IMR-90 (cell line): ENCODE data around the gene ROBO1.

Experiments used
- BHLHE40 ChIP-seq: fragments of 150-350 bp; IDR thresholded peaks from 2 replicates; pipeline ENCODE4 v1.6.1; 2016; ENCODE audit warnings: mild to moderate bottlenecking, low read depth, low read length
- CEBPB ChIP-seq: IDR thresholded peaks from 2 replicates; pipeline ENCODE4 v1.6.1; 2012; ENCODE audit warnings: low read depth, low read length, improper control_type of control experiment
- CTCF ChIP-seq: conservative IDR thresholded peaks from 2 replicates; pipeline ENCODE4 v1.5.1; 2012; ENCODE audit warnings: mild to moderate bottlenecking, low read depth, low read length, improper control_type of control experiment
- FOS ChIP-seq: fragments of 150-350 bp; IDR thresholded peaks from 2 replicates; pipeline ENCODE4 v1.6.1; 2016; ENCODE audit warnings: low read depth, low read length
- POLR2A ChIP-seq: IDR thresholded peaks from 2 replicates; pipeline ENCODE4 v1.6.1; 2012; ENCODE audit warnings: mild to moderate bottlenecking, low read depth, low read length
- RCOR1 ChIP-seq: IDR thresholded peaks from 2 replicates; pipeline ENCODE4 v1.6.1; 2012; ENCODE audit warnings: mild to moderate bottlenecking, low read length, improper control_type of control experiment; ENCODE audit not compliant: insufficient replicate concordance
- USF2 ChIP-seq: fragments of 150-350 bp; IDR thresholded peaks from 2 replicates; pipeline ENCODE4 v1.6.1; 2017; ENCODE audit warnings: mild to moderate bottlenecking, antibody characterized with exemption, low read length, low read depth

- TF ChIP-seq BHLHE40 (no peak), CTCF (no peak), FOS (no peak), USF2 (no peak), RCOR1 (no peak), POLR2A (no peak), CEBPB (no peak)
These were observed 6.4 kb downstream of the ROBO1 start for GRCh38 chr3:79761441-79761840.
